GM18907 (cell line): ENCODE data around the gene TMEM248.
"Not testable (repeated sequence)": the region's sequence is repeated elsewhere in the genome, so short reads cannot be mapped to it uniquely, and the experiment has no call there.

ENCODE experiments used
- ATAC-seq: cut with Tn5 transposase; IDR thresholded peaks from one replicate; pipeline ENCODE4 v1.9.1; 2021; ENCODE audit warnings: mild to moderate bottlenecking, moderate library complexity; ENCODE audit not compliant: unreplicated experiment

TMEM248 gene

GRCh38 chr7:66920769-66921395 is at the start of gene TMEM248:
Gene TMEM248 (plus strand): TSS chr7:66921225. CDS start chr7:66941866, 20,641 bp downstream.
- peak; percentile 91 for ATAC-seq

- no peak for ATAC-seq
Measured at GRCh38 chr7:66873476-66873875, 47.5 kb upstream of the TMEM248 start.

GRCh38 chr7:66877577-66878300 is 43.3 kb upstream of the TMEM248 start:
- ATAC-seq: peak; percentile 89

GRCh38 chr7:66878301-66878685 is 42.7 kb upstream of the TMEM248 start:
- not testable (repeated sequence) for ATAC-seq

- ATAC-seq: no peak
Measured at GRCh38 chr7:66880053-66880452, 41.0 kb upstream of the TMEM248 start.

- not testable (repeated sequence) for ATAC-seq
Measured at GRCh38 chr7:66880577-66880976, 40.4 kb upstream of the TMEM248 start.

GRCh38 chr7:66883716-66884115 is 37.3 kb upstream of the TMEM248 start:
- ATAC-seq: no peak

- not testable (repeated sequence) for ATAC-seq
Measured at GRCh38 chr7:66884556-66884955, 36.5 kb upstream of the TMEM248 start.

- peak; percentile 78 for ATAC-seq
Measured at GRCh38 chr7:66886152-66886551, 34.9 kb upstream of the TMEM248 start.

- not testable (repeated sequence) for ATAC-seq
Measured at GRCh38 chr7:66888223-66888622, 32.8 kb upstream of the TMEM248 start.

GRCh38 chr7:66894463-66895080 is 26.5 kb upstream of the TMEM248 start:
- no peak for ATAC-seq

GRCh38 chr7:66896441-66896840 is 24.6 kb upstream of the TMEM248 start:
- ATAC-seq: no peak

- no peak for ATAC-seq
Measured at GRCh38 chr7:66899552-66900280, 21.3 kb upstream of the TMEM248 start.

GRCh38 chr7:66901941-66902843 is 18.8 kb upstream of the TMEM248 start:
- no peak for ATAC-seq

- no peak for ATAC-seq
Measured at GRCh38 chr7:66902844-66903180, 18.2 kb upstream of the TMEM248 start.

GRCh38 chr7:66903360-66904062 is 17.5 kb upstream of the TMEM248 start:
- ATAC-seq: no peak

- no peak for ATAC-seq
Measured at GRCh38 chr7:66904063-66904593, 16.9 kb upstream of the TMEM248 start.

GRCh38 chr7:66905278-66905677 is 15.7 kb upstream of the TMEM248 start:
- no peak for ATAC-seq

GRCh38 chr7:66905689-66906088 is 15.3 kb upstream of the TMEM248 start:
- ATAC-seq: no peak

- ATAC-seq: no peak
Measured at GRCh38 chr7:66907731-66908130, 13.3 kb upstream of the TMEM248 start.
